Dermis microvascular lymphatic vessel endothelial cell (primary cell): ENCODE results near the gene NDOR1. TPM values are rescaled to one million over a fixed set of nuclear protein-coding genes. Genes with fewer than 3 reads are reported as not detected.
A peak's percentile ranks its signal among the peaks of the same experiment; 100 is the strongest.

Experiments
- DNase-seq, 2 donors: peaks; one replicate each; pipeline versions ENCODE4 v3.0.0 to v3.0.0-alpha.2; 2010; ENCODE audit warnings: low read depth in 2 of 2
- total RNA-seq: library from RNA; depleted of rRNA; stranded (reverse); fragments of >200 nt; gene quantifications from 2 replicates; pipeline ENCODE4 v1.2.1, GENCODE V29; 2014

Gene NDOR1
- total RNA-seq, 1 donor from 2014 or later: 2.4 TPM

- DNase-seq: no peak
Observed at GRCh38 chr9:137167747-137168572, 37.5 kb upstream of the NDOR1 start.

- DNase-seq: no peak
Observed at GRCh38 chr9:137168573-137168903, 37.0 kb upstream of the NDOR1 start.

GRCh38 chr9:137168904-137169856 is 36.3 kb upstream of the NDOR1 start:
- peak; percentile 25 to 74 for DNase-seq

- DNase-seq: no peak
Observed at GRCh38 chr9:137169896-137170358, 35.6 kb upstream of the NDOR1 start, which contains the start of gene LRRC26. Gene LRRC26, minus strand, starts transcription at chr9:137170051. Its CDS starts 108 bp downstream, at chr9:137169943.

GRCh38 chr9:137170486-137171148 is 34.9 kb upstream of the NDOR1 start:
- DNase-seq: no peak

GRCh38 chr9:137171149-137171900 is 34.2 kb upstream of the NDOR1 start:
- no peak for DNase-seq

- no peak for DNase-seq
Observed at GRCh38 chr9:137172901-137173795, 32.4 kb upstream of the NDOR1 start.

GRCh38 chr9:137173796-137174664 is 31.5 kb upstream of the NDOR1 start:
- no peak for DNase-seq

GRCh38 chr9:137174722-137175293 is 30.7 kb upstream of the NDOR1 start:
- DNase-seq: no peak

- DNase-seq: no peak
Observed at GRCh38 chr9:137175345-137175961, 30.0 kb upstream of the NDOR1 start.

- DNase-seq: peak; percentile 28 to 52
Observed at GRCh38 chr9:137176302-137177182, 29.0 kb upstream of the NDOR1 start.

GRCh38 chr9:137178201-137178938 is 27.1 kb upstream of the NDOR1 start:
- peak in 1 of 2 donors; percentile 21 for DNase-seq

- no peak for DNase-seq
Observed at GRCh38 chr9:137178939-137179630, 26.4 kb upstream of the NDOR1 start.

- DNase-seq: no peak
Observed at GRCh38 chr9:137179761-137180160, 25.7 kb upstream of the NDOR1 start.

GRCh38 chr9:137180491-137180890 is 25.0 kb upstream of the NDOR1 start:
- no peak for DNase-seq

- no peak for DNase-seq
Observed at GRCh38 chr9:137181680-137182079, 23.8 kb upstream of the NDOR1 start.
